Measurements from ENCODE around the gene ANK3.

DNA sequence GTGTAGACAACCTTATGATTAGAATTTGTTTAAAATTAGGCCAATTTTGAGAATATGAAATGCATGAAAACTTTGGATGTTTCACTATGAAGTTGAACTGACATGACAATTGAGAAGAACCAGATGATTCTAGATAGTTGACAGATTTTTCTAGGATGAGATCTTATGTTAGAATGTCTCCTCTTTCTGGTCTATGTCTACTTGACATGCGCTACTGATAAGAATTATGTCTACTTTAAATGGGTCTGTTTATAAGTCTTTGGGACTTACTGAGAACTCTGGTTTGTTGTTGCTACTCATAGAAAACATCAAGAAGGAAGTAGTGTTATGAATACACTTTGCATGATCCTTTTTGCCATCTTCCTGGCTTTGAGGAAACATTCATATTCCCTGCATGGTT is 255.1 kb downstream of the ANK3 start:
- TF ChIP-seq CTCF (IDR thresholded peaks at IDR 0.05): no peak
- no peak for TF ChIP-seq POLR2A (IDR thresholded peaks at IDR 0.05)

Data from testis (tissue), 2 donors.